ENCODE measurements around the gene WFDC1. TPM values are rescaled to one million over a fixed set of nuclear protein-coding genes. Genes with fewer than 3 reads are reported as not detected.

The WFDC1 gene
- total RNA-seq, 2 donors from 2014 or later: 0.59 to 3.3 TPM

DNA sequence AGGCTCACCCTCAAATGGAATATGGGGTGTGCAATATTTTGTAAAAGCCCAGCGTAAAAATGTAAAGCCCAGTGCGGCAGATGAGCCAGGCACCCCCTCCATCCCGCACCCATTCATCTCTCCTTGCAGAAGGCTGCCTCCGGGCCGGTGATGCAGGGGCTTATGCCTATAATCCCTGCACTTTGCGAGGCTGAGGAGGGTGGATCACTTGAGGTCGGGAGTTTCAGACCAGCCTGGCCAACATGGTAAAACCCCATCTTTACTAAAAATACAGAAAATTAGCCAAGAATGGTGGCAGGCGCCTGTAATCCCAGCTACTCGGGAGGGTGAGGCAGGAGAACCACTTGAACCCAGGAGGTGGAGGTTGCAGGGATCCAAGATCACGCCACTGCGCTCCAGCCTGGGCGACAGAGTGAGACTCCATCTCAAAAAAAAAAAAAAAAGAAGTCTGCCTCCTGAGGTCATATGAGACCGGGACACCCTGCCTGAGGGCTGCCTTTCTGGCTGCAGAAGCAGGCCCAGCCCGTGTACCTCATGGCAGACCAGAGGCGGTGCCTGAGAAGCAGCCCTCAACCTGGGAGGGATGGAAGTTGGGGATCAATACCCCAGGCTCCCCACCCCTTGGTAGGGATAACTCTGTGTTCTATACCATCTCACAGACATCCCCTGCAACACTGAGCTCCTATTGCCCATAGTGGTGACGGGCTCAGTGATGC lies 56.2 kb downstream of the WFDC1 start:
- no peaks in the 10 kb centered on the region for H3K9me3 ChIP-seq
- H3K27ac ChIP-seq: no peak overlapping the region
- no peaks in the 10 kb centered on the region for H3K4me1 ChIP-seq
- H3K4me3 ChIP-seq: no peak overlapping the region
- TF ChIP-seq, protein P1, sequence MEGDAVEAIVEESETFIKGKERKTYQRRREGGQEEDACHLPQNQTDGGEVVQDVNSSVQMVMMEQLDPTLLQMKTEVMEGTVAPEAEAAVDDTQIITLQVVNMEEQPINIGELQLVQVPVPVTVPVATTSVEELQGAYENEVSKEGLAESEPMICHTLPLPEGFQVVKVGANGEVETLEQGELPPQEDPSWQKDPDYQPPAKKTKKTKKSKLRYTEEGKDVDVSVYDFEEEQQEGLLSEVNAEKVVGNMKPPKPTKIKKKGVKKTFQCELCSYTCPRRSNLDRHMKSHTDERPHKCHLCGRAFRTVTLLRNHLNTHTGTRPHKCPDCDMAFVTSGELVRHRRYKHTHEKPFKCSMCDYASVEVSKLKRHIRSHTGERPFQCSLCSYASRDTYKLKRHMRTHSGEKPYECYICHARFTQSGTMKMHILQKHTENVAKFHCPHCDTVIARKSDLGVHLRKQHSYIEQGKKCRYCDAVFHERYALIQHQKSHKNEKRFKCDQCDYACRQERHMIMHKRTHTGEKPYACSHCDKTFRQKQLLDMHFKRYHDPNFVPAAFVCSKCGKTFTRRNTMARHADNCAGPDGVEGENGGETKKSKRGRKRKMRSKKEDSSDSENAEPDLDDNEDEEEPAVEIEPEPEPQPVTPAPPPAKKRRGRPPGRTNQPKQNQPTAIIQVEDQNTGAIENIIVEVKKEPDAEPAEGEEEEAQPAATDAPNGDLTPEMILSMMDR (IDR thresholded peaks at IDR 0.05): no peak
- H3K27me3 ChIP-seq: no peaks in the 10 kb centered on the region
- no peak for DNase-seq (ENCODE audit: low spot score)
- H3K36me3 ChIP-seq: no peaks in the 10 kb centered on the region

DNA sequence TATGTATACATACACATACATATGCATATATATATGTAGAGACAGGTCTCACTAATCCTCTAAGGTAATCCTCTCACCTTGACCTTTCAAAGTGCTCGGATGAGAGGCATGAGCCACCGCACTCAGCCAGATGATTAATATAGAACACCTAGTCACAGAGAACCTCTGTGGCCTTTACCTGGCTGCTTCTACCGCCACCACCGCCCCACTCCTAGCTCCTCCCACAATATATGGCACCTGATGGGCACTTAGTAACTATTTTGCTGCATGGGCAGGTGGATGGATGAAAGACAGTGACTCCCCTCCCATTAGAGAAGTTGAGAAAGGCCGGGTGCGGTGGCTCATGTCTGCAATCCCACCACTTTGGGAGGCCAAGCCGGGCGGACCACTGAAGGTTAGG lies 57.0 kb downstream of the WFDC1 start:
- Histone ChIP-seq H3K4me1 (no peaks in the 10 kb centered on the region), H3K4me3 (no peak overlapping the region), H3K36me3 (no peaks in the 10 kb centered on the region), H3K27me3 (no peaks in the 10 kb centered on the region), H3K27ac (no peak overlapping the region), H3K9me3 (no peaks in the 10 kb centered on the region)
- DNase-seq (ENCODE audit: low spot score): no peak
- TF ChIP-seq, protein P1 (IDR thresholded peaks at IDR 0.05): no peak

DNA sequence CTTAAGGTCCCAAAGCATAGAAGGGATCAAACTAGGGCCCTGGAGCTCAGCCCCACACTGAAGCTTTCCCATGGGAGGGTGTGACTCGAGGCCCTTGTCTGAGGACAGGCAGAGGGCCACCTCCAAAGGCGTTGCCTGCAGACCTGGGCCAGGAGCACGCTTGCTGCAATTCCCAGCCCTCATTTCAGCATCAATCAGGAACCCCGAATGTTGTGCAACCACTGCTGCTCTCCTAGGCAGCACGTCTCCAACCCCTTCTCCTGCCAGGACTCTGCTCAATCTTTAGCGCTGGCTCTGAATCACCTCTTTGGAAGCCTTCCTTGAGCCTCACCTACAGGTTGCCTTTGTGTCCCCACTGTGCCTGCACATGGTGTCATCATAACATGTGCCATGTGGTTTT lies 59.6 kb downstream of the WFDC1 start:
- no peak overlapping the region for H3K4me3 ChIP-seq
- no peaks in the 10 kb centered on the region for H3K9me3 ChIP-seq
- H3K27ac ChIP-seq: no peak overlapping the region
- TF ChIP-seq, protein P1 (IDR thresholded peaks at IDR 0.05): no peak
- no peaks in the 10 kb centered on the region for H3K36me3 ChIP-seq
- no peak for DNase-seq (ENCODE audit: low spot score)
- no peaks in the 10 kb centered on the region for H3K27me3 ChIP-seq
- no peaks in the 10 kb centered on the region for H3K4me1 ChIP-seq

DNA sequence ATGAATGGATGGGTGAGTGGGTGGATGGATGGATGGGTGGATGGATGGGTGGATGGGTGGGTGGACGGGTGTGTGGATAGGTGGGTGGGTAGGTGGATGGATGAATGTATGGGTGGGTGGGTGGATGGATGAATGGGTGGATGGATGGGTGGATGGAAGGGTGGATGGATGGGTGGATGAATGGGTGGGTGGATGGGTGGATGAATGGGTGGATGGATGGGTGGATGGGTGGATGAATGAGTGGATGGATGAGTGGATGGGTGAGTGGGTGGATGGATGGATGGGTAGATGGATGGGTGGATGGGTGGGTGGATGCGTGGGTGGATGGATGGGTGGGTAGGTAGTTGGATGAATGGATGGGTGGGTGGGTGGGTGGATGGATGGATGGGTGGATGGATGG lies 60.5 kb downstream of the WFDC1 start:
- Histone ChIP-seq H3K4me3 (no peak overlapping the region), H3K4me1 (no peaks in the 10 kb centered on the region), H3K27me3 (no peaks in the 10 kb centered on the region), H3K9me3 (no peaks in the 10 kb centered on the region), H3K27ac (no peak overlapping the region), H3K36me3 (no peaks in the 10 kb centered on the region)
- TF ChIP-seq, protein P1 (IDR thresholded peaks at IDR 0.05): no peak
- DNase-seq (ENCODE audit: low spot score): no peak

DNA sequence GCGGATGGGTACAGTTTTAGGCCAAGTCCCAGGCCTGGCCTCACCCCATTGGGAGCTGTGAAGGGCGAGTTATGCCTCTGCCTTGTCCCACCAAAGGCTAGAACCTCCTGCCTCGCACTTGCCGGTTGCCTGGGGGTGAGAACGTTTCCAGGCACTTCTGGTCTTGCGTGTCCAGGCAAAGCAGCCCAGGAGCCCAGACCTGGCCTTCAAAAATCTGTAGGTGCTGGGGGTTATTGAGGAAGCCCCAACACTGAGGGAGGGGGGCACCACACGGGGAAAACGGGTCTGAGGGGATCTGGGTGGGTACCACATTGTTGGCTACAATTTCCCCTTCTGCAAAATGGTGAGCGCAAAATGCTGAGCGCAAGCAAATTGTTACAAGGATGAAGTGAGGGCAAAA lies 61.5 kb downstream of the WFDC1 start:
- no peaks in the 10 kb centered on the region for H3K36me3 ChIP-seq
- H3K4me1 ChIP-seq: no peaks in the 10 kb centered on the region
- DNase-seq (ENCODE audit: low spot score): no peak
- no peak overlapping the region for H3K4me3 ChIP-seq
- TF ChIP-seq, protein P1 (IDR thresholded peaks at IDR 0.05): no peak
- no peak overlapping the region for H3K27ac ChIP-seq
- H3K9me3 ChIP-seq: no peaks in the 10 kb centered on the region
- no peaks in the 10 kb centered on the region for H3K27me3 ChIP-seq

DNA sequence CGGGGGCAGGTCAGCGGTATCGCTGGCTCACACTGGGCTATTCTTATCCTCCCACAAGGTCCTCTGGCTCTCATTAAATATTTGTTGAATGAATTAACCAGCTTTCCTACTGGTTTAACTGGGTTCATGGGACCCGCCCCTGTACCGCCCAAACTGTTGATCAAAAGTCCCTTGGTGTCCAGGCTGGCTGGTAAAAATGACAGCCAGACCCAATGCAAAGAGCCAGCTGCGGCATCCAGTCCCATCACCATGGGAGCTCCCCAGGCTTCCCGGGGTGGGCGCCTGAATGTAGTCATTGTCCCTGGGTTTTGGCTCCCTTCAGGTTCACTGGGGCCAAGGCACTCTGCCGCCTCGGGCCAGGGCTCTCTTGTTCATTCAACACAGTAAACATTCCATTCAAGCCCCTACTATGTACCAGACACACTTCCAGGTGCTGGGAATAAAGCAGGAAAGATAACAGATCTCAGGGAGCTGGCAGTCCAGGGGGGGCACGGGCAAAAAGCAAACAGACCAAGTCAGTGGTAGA lies 62.0 kb downstream of the WFDC1 start:
- TF ChIP-seq, protein P1 (IDR thresholded peaks at IDR 0.05): no peak
- no peaks in the 10 kb centered on the region for H3K36me3 ChIP-seq
- H3K27me3 ChIP-seq: no peaks in the 10 kb centered on the region
- no peaks in the 10 kb centered on the region for H3K4me1 ChIP-seq
- H3K4me3 ChIP-seq: no peak overlapping the region
- no peak overlapping the region for H3K27ac ChIP-seq
- no peak for DNase-seq (ENCODE audit: low spot score)
- H3K9me3 ChIP-seq: no peaks in the 10 kb centered on the region
